T-helper 1 cell treated with Interleukin-12 subunit alpha and Interleukin-12 subunit beta and Interleukin-4 antibody, amounts not matched to agents 30 μg/mL and 1 μg/mL, for 36 hours (primary cell): ENCODE measurements around the gene SEPTIN2.
"Not testable (repeated sequence)": the region's sequence is repeated elsewhere in the genome, so short reads cannot be mapped to it uniquely, and the experiment has no call there.

Experiments
- H3K27ac Mint-ChIP-seq: one replicate; pipeline ENCODE4 v1.8.0; 2021; ENCODE audit warnings: mild to moderate bottlenecking, mixed read lengths
- H3K27me3 Mint-ChIP-seq: one replicate; pipeline ENCODE4 v1.8.0; 2021; ENCODE audit warnings: low read depth, mixed read lengths
- H3K36me3 Mint-ChIP-seq: one replicate; pipeline ENCODE4 v1.8.0; 2021; ENCODE audit warnings: low read depth, mixed read lengths
- H3K4me1 Mint-ChIP-seq: one replicate; pipeline ENCODE4 v1.8.0; 2021; ENCODE audit warnings: low read depth, mixed read lengths
- H3K4me3 Mint-ChIP-seq: one replicate; pipeline ENCODE4 v1.8.0; 2021; ENCODE audit warnings: mild to moderate bottlenecking, moderate library complexity, mixed read lengths
- H3K9me3 Mint-ChIP-seq: one replicate; pipeline ENCODE4 v1.8.0; 2021; ENCODE audit warnings: mixed read lengths

SEPTIN2 gene

DNA sequence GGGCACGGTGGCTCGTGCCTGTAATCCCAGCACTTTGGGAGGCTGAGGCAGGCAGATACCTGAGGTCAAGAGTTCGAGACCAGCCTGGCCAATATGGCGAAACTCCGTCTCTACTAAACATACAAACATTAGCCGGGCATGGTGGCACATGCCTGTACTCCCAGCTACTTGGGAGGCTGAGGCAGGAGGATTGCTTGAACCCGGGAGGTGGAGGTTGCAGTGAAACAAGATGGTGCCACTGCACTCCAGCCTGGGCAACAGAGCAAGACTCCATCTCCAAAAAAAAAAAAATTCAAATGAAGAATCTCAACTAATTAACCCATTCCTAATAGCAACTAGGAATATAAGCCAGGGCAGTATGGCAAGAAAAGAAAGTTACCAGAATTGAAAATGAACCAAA lies 37.4 kb upstream of the SEPTIN2 start:
- Mint-ChIP-seq H3K36me3 (peaks cover 31% of the 10 kb centered on the region), H3K4me1 (peaks cover 18% of the 10 kb centered on the region), H3K9me3 (peaks cover 17% of the 10 kb centered on the region)
- not testable (repeated sequence) for H3K27ac Mint-ChIP-seq, H3K4me3 Mint-ChIP-seq, H3K27me3 Mint-ChIP-seq

DNA sequence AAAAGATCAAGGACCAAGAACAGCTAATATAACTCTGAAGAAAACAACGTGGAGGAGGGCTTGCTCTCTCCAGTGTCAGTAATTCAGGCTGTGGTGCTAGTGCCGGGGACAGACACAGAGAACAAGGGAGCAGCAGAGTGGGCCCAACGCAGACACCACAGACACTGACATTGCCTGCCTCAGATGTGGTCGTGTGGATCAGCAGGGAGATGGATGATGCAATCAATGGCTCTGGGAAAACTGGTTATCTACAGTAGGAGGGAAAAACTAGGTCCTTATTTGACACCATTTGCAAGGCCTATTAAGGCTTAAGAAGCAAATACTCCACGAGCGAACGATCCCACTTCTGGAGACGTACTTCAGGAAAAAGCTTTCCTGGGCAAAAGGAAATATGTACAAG lies 36.3 kb upstream of the SEPTIN2 start:
- Mint-ChIP-seq H3K27ac (no peak overlapping the region), H3K9me3 (peaks cover 17% of the 10 kb centered on the region), H3K36me3 (peaks cover 28% of the 10 kb centered on the region), H3K4me1 (peaks cover 16% of the 10 kb centered on the region), H3K4me3 (no peak overlapping the region), H3K27me3 (no peaks in the 10 kb centered on the region)

DNA sequence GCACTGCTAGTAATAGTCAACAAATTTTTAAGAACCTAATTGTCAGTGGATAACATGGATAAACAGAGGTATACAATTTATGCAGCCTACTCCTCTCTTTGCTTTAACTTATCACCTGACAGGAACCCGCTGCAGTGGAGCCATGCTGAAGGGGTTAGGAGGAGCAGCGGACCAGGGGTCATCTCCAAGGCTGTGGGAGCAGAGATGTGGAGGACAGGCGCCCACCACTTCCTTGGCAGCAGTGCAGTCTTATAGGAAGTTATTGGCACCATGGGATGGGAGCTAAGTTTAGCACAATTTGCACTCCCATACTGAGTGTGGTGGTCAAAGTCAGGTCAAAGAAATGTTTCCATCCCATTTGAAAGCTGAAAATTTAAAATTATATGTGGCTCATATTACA lies 35.9 kb upstream of the SEPTIN2 start:
- Mint-ChIP-seq H3K4me3 (no peak overlapping the region), H3K27ac (no peak overlapping the region), H3K27me3 (no peaks in the 10 kb centered on the region), H3K4me1 (peaks cover 18% of the 10 kb centered on the region), H3K36me3 (peaks cover 24% of the 10 kb centered on the region), H3K9me3 (peaks cover 17% of the 10 kb centered on the region)

DNA sequence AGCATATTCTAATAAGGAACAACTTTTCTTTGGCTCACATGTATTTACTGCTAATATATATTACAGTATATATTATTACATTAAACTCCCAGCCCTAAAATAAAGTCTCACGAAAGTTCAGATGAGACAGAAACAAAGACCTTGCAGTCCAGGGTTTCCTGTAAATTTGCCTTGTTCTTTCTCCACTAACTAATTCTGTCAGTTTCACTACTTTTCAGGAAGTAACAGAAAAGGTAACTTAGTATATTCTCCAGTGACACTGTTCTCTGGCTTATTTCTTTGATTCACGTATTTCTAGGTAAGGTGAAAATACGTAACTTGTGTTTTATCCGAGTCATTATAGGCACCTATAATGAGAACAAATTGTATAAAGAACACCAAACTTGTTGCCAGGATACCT lies 35.4 kb upstream of the SEPTIN2 start:
- no peaks in the 10 kb centered on the region for H3K27me3 Mint-ChIP-seq
- peaks cover 18% of the 10 kb centered on the region for H3K4me1 Mint-ChIP-seq
- H3K9me3 Mint-ChIP-seq = peaks cover 13% of the 10 kb centered on the region
- H3K4me3 Mint-ChIP-seq = no peak overlapping the region
- no peak overlapping the region for H3K27ac Mint-ChIP-seq
- H3K36me3 Mint-ChIP-seq = peaks cover 20% of the 10 kb centered on the region

DNA sequence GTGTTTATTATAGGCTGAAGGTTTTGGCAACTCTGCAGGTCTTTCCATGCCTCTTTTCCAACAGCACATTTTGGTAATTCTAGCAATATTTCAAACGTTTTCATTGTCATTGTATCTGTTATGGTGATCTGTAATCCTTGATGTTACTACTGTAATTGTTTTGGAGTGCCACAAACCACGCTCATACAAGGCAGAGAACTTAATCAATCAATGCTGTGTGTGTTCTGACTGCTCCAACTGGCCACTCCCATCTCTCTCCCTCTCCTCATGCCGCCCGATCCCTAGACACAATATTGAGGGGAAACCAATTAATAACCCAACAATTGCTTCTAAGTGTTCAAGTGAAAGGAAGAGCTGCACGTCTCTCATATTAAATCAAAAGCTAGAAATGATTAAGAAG lies 33.2 kb upstream of the SEPTIN2 start:
- H3K27me3 Mint-ChIP-seq = no peaks in the 10 kb centered on the region
- no peaks in the 10 kb centered on the region for H3K9me3 Mint-ChIP-seq
- H3K36me3 Mint-ChIP-seq = peaks cover 8% of the 10 kb centered on the region
- H3K27ac Mint-ChIP-seq = no peak overlapping the region
- H3K4me3 Mint-ChIP-seq = no peak overlapping the region
- peaks cover 22% of the 10 kb centered on the region for H3K4me1 Mint-ChIP-seq

DNA sequence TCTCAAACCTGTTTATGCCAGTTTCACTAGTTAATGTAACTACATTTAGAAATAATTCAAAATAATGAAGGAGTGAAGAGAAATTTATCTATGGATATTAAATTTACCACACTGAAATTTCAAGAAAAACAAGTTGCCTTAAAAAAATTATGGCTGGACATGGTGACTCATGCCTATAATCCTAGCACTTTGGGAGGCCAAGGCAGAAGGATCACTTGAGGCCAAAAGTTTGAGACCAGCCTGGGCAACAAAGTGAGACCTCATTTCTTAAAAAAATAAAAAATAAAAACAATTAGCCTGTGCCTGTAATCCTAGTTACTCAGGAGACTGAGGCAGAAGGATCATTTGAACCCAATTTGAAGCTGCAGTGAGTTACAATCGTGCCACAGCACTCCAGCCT lies 30.1 kb upstream of the SEPTIN2 start:
- peaks cover 10% of the 10 kb centered on the region for H3K36me3 Mint-ChIP-seq
- peaks cover 26% of the 10 kb centered on the region for H3K4me1 Mint-ChIP-seq
- H3K9me3 Mint-ChIP-seq = no peaks in the 10 kb centered on the region
- H3K27me3 Mint-ChIP-seq = no peaks in the 10 kb centered on the region
- H3K4me3 Mint-ChIP-seq = no peak overlapping the region
- no peak overlapping the region for H3K27ac Mint-ChIP-seq

DNA sequence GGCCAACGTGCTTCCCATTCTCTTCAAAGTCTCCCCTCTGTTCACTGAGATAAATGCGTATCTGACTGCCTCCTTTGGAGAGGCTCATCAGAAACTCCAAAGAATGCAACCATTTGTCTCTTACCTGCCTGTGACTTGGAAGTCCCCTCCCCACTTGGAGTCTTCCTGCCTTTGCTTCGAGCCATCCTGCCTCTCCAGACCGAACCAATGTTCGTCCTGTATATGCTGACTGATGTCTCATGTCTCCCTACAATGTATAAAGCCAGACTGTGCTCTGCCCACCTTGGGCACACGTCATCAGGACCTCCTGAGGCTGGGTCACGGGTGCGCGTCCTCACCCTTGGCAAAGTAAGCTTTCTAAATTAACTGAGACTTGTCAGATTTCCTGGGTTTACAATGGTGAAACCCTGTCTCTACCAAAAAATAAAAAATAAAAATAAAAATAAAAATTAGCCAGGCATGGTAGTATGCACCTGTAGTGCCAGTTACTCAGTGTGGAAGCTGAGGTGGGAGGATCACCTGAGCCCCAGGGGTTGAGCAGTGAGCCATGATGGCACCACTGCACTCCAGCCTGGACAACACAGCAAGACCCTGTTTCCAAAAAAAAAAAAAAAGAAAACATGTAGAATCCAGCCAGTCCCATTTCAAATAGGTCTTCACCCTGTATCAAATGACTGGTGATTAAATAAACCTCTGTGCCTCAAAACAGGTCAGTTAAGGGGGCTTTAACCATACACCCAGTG lies 29.2 kb upstream of the SEPTIN2 start:
- Mint-ChIP-seq H3K27ac (no peak overlapping the region), H3K9me3 (no peaks in the 10 kb centered on the region), H3K27me3 (no peaks in the 10 kb centered on the region), H3K4me1 (peaks cover 26% of the 10 kb centered on the region), H3K4me3 (no peak overlapping the region), H3K36me3 (peaks cover 10% of the 10 kb centered on the region)

DNA sequence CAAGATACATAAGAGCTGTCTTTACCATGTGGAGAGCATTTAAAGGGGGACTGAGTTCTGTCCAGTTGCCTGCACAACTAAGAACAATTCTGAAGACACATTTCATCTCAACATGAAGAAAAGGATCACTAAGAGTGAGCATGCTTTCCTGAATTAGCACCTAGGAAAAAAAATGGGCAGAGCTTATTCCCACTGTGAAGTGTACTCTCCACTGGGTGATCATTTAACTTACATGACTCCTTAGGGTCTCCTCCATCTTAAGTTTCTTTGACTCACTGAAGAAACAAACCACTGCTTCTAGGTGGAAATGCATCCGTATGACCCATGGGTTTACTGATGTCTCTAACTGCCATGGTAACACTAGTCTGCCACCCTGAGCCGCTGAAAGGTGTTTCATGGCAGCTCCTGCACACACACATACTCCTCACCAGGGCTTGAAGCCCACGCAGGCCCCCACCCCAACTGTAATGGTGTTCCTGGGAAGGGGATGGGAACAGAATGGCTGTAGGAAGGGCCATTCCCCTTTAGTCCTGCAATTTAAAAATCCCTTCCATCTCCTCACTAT lies 27.3 kb upstream of the SEPTIN2 start:
- H3K9me3 Mint-ChIP-seq = no peaks in the 10 kb centered on the region
- no peaks in the 10 kb centered on the region for H3K27me3 Mint-ChIP-seq
- H3K36me3 Mint-ChIP-seq = peaks cover 9% of the 10 kb centered on the region
- H3K4me3 Mint-ChIP-seq = no peak overlapping the region
- no peak overlapping the region for H3K27ac Mint-ChIP-seq
- peaks cover 24% of the 10 kb centered on the region for H3K4me1 Mint-ChIP-seq

DNA sequence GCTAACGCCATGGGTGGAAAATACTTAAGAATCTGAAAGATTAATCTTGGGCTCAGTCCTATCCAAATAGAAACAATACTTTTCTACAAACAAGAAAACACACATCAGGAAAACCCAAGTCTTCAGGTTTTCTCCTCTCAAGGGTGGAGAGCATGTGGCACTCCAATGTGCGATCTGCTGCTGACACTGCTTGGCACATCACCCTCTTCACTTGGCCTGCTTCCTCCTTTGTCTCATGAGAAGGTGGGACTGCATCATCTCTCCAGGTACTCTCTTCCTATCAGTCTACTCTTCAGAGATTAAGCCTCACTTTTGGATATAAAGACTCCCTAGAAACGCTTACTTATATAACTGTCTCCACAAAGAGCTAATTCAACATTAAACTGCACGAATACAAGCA lies 26.7 kb upstream of the SEPTIN2 start:
- H3K27me3 Mint-ChIP-seq = no peaks in the 10 kb centered on the region
- H3K4me3 Mint-ChIP-seq = no peak overlapping the region
- no peak overlapping the region for H3K27ac Mint-ChIP-seq
- H3K9me3 Mint-ChIP-seq = no peaks in the 10 kb centered on the region
- H3K4me1 Mint-ChIP-seq = peaks cover 24% of the 10 kb centered on the region
- H3K36me3 Mint-ChIP-seq = peaks cover 7% of the 10 kb centered on the region

DNA sequence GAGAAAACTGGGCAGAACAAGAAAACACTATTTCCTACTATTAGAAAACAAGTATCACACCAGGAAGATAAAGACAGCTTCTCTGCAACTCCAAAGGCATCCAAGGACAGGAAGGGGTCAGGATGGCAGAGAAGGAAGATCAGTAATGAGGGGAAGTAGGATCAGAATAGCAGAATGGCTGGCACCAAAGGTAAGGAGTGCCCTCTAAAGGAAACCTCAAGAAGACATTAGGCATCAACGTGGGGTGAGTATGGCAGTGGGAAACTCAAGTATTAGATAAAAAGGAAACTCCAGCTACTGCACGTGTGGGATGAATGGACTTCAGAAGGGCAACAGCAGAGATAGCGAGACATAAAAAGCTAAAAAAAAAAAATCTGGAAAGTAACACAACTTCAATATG lies 26.1 kb upstream of the SEPTIN2 start:
- Mint-ChIP-seq H3K9me3 (no peaks in the 10 kb centered on the region), H3K27ac (no peak overlapping the region)

DNA sequence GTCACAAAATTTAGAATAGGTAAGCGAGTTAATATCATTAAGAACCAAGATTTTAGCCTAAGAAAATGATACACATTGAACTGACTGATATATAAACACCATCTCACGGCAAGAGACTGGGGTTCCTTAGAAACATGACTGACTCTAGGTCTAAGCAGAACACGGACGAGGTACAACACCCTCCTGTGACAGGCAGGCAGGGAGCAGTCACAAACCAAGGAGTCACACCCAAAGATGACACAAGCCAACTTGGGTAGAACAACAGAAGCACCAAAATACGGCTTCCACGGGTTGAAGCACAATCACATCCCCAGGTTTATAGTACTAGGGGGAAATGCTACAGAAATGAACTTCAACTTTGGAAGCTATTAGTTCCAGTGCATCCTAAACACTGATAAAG lies 24.6 kb upstream of the SEPTIN2 start:
- Mint-ChIP-seq H3K4me1 (peaks cover 21% of the 10 kb centered on the region), H3K9me3 (no peaks in the 10 kb centered on the region), H3K27ac (no peak overlapping the region), H3K27me3 (no peaks in the 10 kb centered on the region), H3K4me3 (no peak overlapping the region), H3K36me3 (peaks cover 7% of the 10 kb centered on the region)

More for the DNA sequence above, 26.1 kb upstream of the SEPTIN2 start:
- Mint-ChIP-seq H3K4me3 (no peak overlapping the region), H3K36me3 (peaks cover 7% of the 10 kb centered on the region), H3K4me1 (peaks cover 18% of the 10 kb centered on the region), H3K27me3 (no peaks in the 10 kb centered on the region)

DNA sequence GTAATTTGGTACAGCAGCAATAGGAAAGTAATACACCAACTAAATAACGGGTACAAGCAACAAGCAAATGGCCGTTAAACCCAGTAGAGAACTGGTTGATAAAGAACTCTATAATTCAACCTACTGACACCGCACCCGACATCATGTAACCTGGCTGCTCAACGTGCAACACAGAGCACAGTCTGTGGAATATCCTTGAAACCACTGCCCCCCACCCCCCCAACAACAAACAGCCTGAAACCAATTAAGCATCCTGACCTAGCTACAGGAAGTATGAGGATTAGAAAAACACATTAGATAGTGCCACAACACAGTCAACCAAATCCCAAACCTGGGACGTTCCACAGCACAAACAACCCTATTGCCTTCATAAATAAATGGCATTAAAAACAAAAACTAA lies 23.7 kb upstream of the SEPTIN2 start:
- no peaks in the 10 kb centered on the region for H3K9me3 Mint-ChIP-seq
- peaks cover 22% of the 10 kb centered on the region for H3K4me1 Mint-ChIP-seq
- no peak overlapping the region for H3K27ac Mint-ChIP-seq
- H3K36me3 Mint-ChIP-seq = peaks cover 7% of the 10 kb centered on the region
- H3K4me3 Mint-ChIP-seq = no peak overlapping the region
- H3K27me3 Mint-ChIP-seq = no peaks in the 10 kb centered on the region

DNA sequence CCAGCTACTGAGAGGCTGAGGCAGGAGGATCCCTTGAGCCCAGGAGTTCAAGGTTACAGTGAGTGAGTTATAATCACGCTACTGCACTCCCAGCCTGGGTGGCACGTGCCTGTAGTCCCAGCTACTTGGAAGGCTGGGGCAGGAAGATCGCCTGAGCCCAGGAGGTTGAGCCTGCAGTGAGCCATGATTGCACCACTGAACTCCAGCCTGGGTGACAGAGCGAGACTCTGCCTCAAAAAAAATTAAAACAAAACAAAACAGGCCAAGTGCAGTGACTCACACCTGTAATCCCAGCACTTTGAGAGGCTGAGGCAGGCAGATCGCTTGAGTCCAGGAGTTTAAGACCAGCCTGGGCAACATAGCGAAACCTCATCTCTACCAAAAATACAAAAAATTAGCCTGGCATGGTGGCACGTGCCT lies 22.3 kb upstream of the SEPTIN2 start:
- H3K4me3 Mint-ChIP-seq, H3K27me3 Mint-ChIP-seq, H3K9me3 Mint-ChIP-seq, H3K27ac Mint-ChIP-seq: not testable (repeated sequence)
- H3K36me3 Mint-ChIP-seq = peaks cover 13% of the 10 kb centered on the region
- peaks cover 20% of the 10 kb centered on the region for H3K4me1 Mint-ChIP-seq

DNA sequence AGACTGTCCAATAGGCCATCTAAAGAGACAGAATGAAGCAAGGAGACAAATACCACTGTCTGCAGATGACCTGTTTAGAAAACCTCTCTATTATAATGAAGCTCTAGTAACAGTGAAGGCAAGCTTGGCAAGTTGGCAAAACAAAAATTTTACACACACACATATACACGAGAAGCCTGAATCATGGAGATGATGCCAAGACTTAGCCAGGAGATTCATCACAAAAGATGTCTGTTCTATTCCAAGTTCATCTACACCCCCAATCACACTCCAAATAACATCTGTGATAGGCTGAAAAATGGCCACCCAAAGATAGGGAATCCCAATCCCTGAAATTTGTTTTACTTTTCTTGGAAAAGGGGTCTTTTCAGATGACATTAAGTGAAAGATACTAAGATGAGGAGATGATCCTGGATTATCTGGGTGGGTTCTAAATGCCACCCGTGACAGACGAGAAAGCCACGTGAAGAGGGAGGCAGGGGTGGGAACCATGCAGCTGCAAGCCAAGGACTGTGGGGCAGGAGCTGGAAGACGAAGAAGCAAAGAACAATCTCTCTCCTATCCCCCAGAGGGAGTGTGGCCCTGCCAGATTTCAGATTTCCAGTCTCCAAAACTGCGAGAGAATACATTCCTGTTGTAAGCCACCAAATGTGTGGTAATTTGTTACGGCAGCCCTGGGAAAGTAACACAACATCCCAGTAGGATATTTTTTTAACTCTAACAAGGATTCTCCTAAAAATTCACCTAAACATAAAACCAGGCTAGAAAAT lies 20.2 kb upstream of the SEPTIN2 start:
- Mint-ChIP-seq H3K4me1 (peaks cover 30% of the 10 kb centered on the region), H3K9me3 (no peaks in the 10 kb centered on the region), H3K4me3 (no peak overlapping the region), H3K27me3 (no peaks in the 10 kb centered on the region), H3K36me3 (peaks cover 11% of the 10 kb centered on the region), H3K27ac (no peak overlapping the region)

DNA sequence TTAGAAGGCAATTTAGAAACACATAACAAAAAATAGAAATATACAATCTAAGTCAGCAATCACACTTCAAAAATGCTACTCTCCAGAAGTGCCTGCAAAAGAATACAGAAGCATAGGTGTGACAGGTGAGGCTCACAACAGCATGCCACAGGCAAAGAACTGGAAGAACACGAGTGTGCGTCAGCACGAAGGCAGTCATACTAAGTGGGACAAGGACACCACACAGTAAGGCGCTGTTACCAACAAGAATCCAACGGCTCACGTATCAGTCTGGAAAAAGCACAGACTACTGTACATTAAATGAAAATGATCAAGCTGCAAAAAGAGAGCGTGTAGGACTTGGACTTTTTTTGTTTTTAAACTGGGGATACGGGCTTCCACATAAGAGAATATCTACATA lies 19.0 kb upstream of the SEPTIN2 start:
- Mint-ChIP-seq H3K9me3 (no peaks in the 10 kb centered on the region), H3K27ac (no peak overlapping the region), H3K36me3 (peaks cover 11% of the 10 kb centered on the region), H3K4me1 (peaks cover 31% of the 10 kb centered on the region), H3K4me3 (no peak overlapping the region), H3K27me3 (no peaks in the 10 kb centered on the region)
